K562 (cell line): ENCODE results near the gene TNPO2. TPM values are rescaled to one million over a fixed set of nuclear protein-coding genes. Genes with fewer than 3 reads are reported as not detected.
A peak's percentile ranks its signal among the peaks of the same experiment; 100 is the strongest.

Experiments used
- BCOR ChIP-seq: fragments of 450-650 bp; IDR thresholded peaks from 2 replicates; pipeline ENCODE4 v1.6.1; 2016
- FOXP1 ChIP-seq: sonication (generic); formaldehyde crosslinking; IDR thresholded peaks from 2 replicates; pipeline ENCODE4 v1.8.0; 2022; ENCODE audit warnings: mild to moderate bottlenecking, missing genetic modification reagents
- JUN ChIP-seq, 2 experiments: sonication (generic) in 1 of 2; formaldehyde crosslinking in 1 of 2; IDR thresholded peaks; 2 replicates each; pipeline versions ENCODE4 v1.6.1 to v1.8.0; 2012 to 2022; ENCODE audit warnings: borderline replicate concordance in 2 of 2, mild to moderate bottlenecking in 2 of 2, improper control_type of control experiment in 1 of 2, low read depth in 1 of 2, low read length in 1 of 2, missing genetic modification reagents in 1 of 2
- MTA1 ChIP-seq: fragments of 450-650 bp; IDR thresholded peaks from 2 replicates; pipeline ENCODE4 v1.6.1; 2017; ENCODE audit warnings: borderline replicate concordance
- RBFOX2 ChIP-seq: fragments of 200-400 bp; formaldehyde crosslinking; IDR thresholded peaks from 2 replicates; pipeline ENCODE4 v1.6.1; 2017; ENCODE audit warnings: low read depth, mild to moderate bottlenecking, low read length, moderate library complexity
- RNF2 ChIP-seq: sonication (generic); IDR thresholded peaks from 2 replicates; pipeline ENCODE4 v1.6.1; 2016
- SRF ChIP-seq, 2 experiments: fragments of 250-450, 450-650 bp in 1 of 2; sonication (Bioruptor Pico) in 1 of 2; sonication (generic) in 1 of 2; formaldehyde crosslinking; IDR thresholded peaks; 2 replicates each; pipeline versions ENCODE4 v1.5.0 to v1.5.1; 2020 to 2022; ENCODE audit warnings: mild to moderate bottlenecking in 1 of 2, missing genetic modification reagents in 1 of 2
- YY1 ChIP-seq, 3 experiments: IDR thresholded peaks; 2 replicates each; pipeline ENCODE4 v1.6.1; 2011; ENCODE audit warnings: low read length in 2 of 3, mild to moderate bottlenecking in 2 of 3, moderate library complexity in 2 of 3, borderline replicate concordance in 1 of 3, control low read depth in 1 of 3, low read depth in 1 of 3; ENCODE audit not compliant: insufficient read depth in 3 of 3, insufficient replicate concordance in 2 of 3, control insufficient read depth in 1 of 3, insufficient read length in 1 of 3; ENCODE audit errors: extremely low read depth in 1 of 3
- ZNF140 ChIP-seq: fragments of 250-450 bp; sonication (Bioruptor Pico); IDR thresholded peaks from 2 replicates; pipeline ENCODE4 v1.8.0; 2021; ENCODE audit warnings: moderate library complexity, mild to moderate bottlenecking, inconsistent platforms
- polyA plus RNA-seq, 8 experiments: library from polyadenylated mRNA; depleted of rRNA in 4 of 8; stranded (reverse) in 5 of 8; unstranded in 3 of 8; fragments of >200 nt; fragmentation: Nextera tagmentation in 2 of 8; fragmentation: Illumina TruSeq in 1 of 8; extraction: Ambion mirVana in 2 of 8; extraction: Trizol in 1 of 8; gene quantifications; 2 replicates each; pipeline versions ENCODE4 v1.2.1 to v1.2.3, GENCODE V29; 2011 to 2014; ENCODE audit warnings: inconsistent platforms in 1 of 8, missing spikeins in 1 of 8
- total RNA-seq, 7 experiments: library from RNA; depleted of rRNA in 6 of 7; stranded (reverse); fragments of >200 nt in 6 of 7; fragmentation: Illumina TruSeq in 2 of 7; extraction: Trizol in 2 of 7; gene quantifications; 2 replicates each; pipeline versions ENCODE4 v1.2.1 to v1.2.3, GENCODE V29; 2011 to 2021; ENCODE audit warnings: low replicate concordance in 1 of 7
- TF ChIP-seq, protein P1 (sequence below): fragments of 450-650 bp; IDR thresholded peaks from 2 replicates; pipeline ENCODE4 v1.6.1; 2016; ENCODE audit warnings: borderline replicate concordance
- TF ChIP-seq, protein P2 (sequence below), 2 experiments: IDR thresholded peaks; 2 replicates each; pipeline ENCODE4 v1.6.1; 2012; ENCODE audit warnings: improper control_type of control experiment in 2 of 2, low read depth in 2 of 2, low read length in 2 of 2, borderline replicate concordance in 1 of 2
- TF ChIP-seq, protein P3 (sequence below): fragments of 450-650 bp; IDR thresholded peaks from 2 replicates; pipeline ENCODE4 v1.6.1; 2016; ENCODE audit warnings: mild to moderate bottlenecking
- TF ChIP-seq, protein P4 (sequence below), 2 experiments: fragments of 450-650 bp; conservative IDR thresholded peaks; 2 replicates each; pipeline ENCODE4 v1.6.1; 2017; ENCODE audit warnings: mild to moderate bottlenecking in 2 of 2, moderate library complexity in 2 of 2
- TF ChIP-seq, protein P5 (sequence below): sonication (generic); formaldehyde crosslinking; IDR thresholded peaks from 2 replicates; pipeline ENCODE4 v1.8.1; 2023; ENCODE audit warnings: mild to moderate bottlenecking, missing genetic modification reagents, moderate library complexity

Gene TNPO2
- total and polyA plus RNA-seq, 9 of the 15 experiments (the other 6 are each of a cell fraction or from before 2014, with no cell fraction given) = 6.0 to 126 (median 53.8) TPM

DNA sequence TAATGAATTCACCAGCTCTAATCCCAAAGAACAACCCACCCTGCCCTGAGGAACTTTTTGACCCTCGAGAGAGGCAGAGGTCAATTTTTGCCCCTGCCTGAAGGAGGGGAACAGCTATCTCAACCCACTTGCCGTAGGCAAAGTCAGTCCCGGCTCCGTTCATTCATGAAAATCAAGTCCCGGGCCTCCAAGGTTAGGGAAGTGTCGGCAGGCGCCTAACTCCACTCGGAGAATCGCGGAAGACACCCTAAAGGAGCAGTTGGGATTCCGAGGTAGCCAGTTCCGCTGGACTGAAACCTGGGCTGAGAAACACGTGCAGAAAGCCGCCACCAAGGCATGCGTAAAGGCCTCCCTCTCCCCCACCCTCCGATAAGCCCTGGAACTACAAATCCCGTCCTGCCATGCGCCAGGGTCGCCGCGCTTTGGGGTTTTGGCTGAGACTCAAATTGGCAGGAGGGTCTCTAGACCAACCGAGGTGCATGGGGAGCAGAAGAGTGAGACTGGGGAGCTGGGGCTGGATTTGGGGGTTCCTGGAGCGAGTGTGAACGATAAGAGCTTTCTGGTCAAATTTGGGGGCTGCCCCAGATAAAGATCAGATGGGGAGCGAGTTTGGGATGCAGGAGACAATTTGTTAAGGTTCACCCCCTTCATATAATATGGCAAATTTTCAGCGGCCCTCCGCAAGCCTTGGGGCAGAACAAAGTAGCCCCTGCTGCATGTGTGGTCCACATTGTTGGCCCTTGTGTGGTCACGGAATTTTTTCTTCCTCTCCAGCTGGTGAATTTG, at the start of gene TNPO2 (continued):
- TF ChIP-seq JUN (IDR thresholded peaks at IDR 0.05; ENCODE audit: borderline replicate concordance, low read depth, low read length) = peak; percentile 56; the same call in 1 of the 2 replicates
- no peak for TF ChIP-seq JUN (CRISPR knock-in tag; IDR thresholded peaks at IDR 0.05; ENCODE audit: borderline replicate concordance)
- peak; percentile 75; the same call in 1 of the 2 replicates for TF ChIP-seq FOXP1
- TF ChIP-seq MTA1 = peak; percentile 60
- TF ChIP-seq, protein P1, sequence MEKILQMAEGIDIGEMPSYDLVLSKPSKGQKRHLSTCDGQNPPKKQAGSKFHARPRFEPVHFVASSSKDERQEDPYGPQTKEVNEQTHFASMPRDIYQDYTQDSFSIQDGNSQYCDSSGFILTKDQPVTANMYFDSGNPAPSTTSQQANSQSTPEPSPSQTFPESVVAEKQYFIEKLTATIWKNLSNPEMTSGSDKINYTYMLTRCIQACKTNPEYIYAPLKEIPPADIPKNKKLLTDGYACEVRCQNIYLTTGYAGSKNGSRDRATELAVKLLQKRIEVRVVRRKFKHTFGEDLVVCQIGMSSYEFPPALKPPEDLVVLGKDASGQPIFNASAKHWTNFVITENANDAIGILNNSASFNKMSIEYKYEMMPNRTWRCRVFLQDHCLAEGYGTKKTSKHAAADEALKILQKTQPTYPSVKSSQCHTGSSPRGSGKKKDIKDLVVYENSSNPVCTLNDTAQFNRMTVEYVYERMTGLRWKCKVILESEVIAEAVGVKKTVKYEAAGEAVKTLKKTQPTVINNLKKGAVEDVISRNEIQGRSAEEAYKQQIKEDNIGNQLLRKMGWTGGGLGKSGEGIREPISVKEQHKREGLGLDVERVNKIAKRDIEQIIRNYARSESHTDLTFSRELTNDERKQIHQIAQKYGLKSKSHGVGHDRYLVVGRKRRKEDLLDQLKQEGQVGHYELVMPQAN = peak; percentile 95
- TF ChIP-seq, protein P2, sequence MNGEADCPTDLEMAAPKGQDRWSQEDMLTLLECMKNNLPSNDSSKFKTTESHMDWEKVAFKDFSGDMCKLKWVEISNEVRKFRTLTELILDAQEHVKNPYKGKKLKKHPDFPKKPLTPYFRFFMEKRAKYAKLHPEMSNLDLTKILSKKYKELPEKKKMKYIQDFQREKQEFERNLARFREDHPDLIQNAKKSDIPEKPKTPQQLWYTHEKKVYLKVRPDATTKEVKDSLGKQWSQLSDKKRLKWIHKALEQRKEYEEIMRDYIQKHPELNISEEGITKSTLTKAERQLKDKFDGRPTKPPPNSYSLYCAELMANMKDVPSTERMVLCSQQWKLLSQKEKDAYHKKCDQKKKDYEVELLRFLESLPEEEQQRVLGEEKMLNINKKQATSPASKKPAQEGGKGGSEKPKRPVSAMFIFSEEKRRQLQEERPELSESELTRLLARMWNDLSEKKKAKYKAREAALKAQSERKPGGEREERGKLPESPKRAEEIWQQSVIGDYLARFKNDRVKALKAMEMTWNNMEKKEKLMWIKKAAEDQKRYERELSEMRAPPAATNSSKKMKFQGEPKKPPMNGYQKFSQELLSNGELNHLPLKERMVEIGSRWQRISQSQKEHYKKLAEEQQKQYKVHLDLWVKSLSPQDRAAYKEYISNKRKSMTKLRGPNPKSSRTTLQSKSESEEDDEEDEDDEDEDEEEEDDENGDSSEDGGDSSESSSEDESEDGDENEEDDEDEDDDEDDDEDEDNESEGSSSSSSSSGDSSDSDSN (IDR thresholded peaks at IDR 0.05; ENCODE audit: borderline replicate concordance in 1 of 2, low read depth in 2 of 2, low read length in 2 of 2) = 0 out of 4 replicates have a peak, but pooled peaks of 1 of the 2 experiments have one; percentile 56
- TF ChIP-seq, protein P3, sequence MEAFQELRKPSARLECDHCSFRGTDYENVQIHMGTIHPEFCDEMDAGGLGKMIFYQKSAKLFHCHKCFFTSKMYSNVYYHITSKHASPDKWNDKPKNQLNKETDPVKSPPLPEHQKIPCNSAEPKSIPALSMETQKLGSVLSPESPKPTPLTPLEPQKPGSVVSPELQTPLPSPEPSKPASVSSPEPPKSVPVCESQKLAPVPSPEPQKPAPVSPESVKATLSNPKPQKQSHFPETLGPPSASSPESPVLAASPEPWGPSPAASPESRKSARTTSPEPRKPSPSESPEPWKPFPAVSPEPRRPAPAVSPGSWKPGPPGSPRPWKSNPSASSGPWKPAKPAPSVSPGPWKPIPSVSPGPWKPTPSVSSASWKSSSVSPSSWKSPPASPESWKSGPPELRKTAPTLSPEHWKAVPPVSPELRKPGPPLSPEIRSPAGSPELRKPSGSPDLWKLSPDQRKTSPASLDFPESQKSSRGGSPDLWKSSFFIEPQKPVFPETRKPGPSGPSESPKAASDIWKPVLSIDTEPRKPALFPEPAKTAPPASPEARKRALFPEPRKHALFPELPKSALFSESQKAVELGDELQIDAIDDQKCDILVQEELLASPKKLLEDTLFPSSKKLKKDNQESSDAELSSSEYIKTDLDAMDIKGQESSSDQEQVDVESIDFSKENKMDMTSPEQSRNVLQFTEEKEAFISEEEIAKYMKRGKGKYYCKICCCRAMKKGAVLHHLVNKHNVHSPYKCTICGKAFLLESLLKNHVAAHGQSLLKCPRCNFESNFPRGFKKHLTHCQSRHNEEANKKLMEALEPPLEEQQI = no peak
- peak; percentile 80 for TF ChIP-seq RBFOX2
- TF ChIP-seq YY1 (IDR thresholded peaks at IDR 0.05; ENCODE audit: borderline replicate concordance in 1 of 3, control insufficient read depth in 1 of 3, extremely low read depth in 1 of 3, insufficient read depth in 3 of 3, insufficient read length in 1 of 3, insufficient replicate concordance in 2 of 3, low read depth in 1 of 3, low read length in 2 of 3) = peak in 1 of 3 experiments; percentile 54
- 0 out of 4 replicates have a peak, but pooled peaks of 1 of the 2 experiments have one; percentile 34 for TF ChIP-seq SRF (CRISPR knock-in tag; IDR thresholded peaks at IDR 0.05)
- TF ChIP-seq RNF2 = peak; percentile 66; the same call in 1 of the 2 replicates
- no peak for TF ChIP-seq ZNF140 (CRISPR knock-in tag)
- TF ChIP-seq BCOR = 0 out of 2 replicates have a peak, but pooled peaks have one; percentile 1
- TF ChIP-seq, protein P4, sequence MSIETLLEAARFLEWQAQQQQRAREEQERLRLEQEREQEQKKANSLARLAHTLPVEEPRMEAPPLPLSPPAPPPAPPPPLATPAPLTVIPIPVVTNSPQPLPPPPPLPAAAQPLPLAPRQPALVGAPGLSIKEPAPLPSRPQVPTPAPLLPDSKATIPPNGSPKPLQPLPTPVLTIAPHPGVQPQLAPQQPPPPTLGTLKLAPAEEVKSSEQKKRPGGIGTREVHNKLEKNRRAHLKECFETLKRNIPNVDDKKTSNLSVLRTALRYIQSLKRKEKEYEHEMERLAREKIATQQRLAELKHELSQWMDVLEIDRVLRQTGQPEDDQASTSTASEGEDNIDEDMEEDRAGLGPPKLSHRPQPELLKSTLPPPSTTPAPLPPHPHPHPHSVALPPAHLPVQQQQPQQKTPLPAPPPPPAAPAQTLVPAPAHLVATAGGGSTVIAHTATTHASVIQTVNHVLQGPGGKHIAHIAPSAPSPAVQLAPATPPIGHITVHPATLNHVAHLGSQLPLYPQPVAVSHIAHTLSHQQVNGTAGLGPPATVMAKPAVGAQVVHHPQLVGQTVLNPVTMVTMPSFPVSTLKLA (conservative IDR thresholded peaks at IDR 0.05) = peak; percentile 97 to 98
- TF ChIP-seq, protein P5, sequence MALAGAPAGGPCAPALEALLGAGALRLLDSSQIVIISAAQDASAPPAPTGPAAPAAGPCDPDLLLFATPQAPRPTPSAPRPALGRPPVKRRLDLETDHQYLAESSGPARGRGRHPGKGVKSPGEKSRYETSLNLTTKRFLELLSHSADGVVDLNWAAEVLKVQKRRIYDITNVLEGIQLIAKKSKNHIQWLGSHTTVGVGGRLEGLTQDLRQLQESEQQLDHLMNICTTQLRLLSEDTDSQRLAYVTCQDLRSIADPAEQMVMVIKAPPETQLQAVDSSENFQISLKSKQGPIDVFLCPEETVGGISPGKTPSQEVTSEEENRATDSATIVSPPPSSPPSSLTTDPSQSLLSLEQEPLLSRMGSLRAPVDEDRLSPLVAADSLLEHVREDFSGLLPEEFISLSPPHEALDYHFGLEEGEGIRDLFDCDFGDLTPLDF (CRISPR knock-in tag) = peak; percentile 58
